HG03280 (cell line): Measurements from ENCODE around the gene ZRANB1.

Experiments
- ATAC-seq: cut with Tn5 transposase; IDR thresholded peaks from one replicate; pipeline ENCODE4 v1.9.1; 2021; ENCODE audit warnings: mild to moderate bottlenecking, moderate library complexity; ENCODE audit not compliant: unreplicated experiment

ZRANB1 gene

DNA sequence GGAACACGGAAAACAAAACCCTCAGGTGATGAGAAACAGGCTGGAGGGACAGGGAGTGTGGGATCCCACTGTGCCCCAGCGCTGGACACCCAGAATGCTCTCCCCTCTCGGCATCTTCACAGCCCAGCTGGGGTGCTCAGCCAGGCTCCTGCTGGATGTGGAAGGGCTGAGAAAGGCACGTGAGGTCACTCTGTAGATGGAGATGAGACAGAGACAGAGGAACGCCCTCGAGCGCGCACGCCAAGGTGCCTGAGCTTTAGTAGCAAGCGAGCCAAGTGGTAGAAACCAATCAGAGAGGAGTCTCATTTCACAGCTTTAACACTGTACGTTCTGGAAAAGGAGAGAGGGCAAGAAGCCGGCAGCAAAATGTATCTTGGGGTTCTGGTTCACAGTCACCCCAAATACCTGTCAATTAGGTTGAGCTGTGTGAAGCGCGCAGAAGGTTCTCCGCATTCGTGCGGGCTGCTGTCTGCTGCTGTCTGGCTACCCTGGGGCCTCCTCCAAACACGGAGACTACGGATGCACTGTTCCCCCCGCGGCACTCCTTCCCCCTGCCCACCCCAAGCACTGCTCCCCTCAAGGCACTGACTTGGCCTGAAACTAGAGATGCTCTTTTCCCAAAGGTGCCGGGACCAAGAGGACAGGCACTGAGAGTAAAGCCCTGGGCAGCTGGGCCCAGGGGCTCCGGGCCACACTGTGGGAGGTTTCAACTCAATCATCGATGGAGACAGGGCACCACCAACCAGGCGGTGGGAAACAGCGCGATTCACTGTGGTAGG, 91.4 kb downstream of the ZRANB1 start:
- no peak for ATAC-seq

DNA sequence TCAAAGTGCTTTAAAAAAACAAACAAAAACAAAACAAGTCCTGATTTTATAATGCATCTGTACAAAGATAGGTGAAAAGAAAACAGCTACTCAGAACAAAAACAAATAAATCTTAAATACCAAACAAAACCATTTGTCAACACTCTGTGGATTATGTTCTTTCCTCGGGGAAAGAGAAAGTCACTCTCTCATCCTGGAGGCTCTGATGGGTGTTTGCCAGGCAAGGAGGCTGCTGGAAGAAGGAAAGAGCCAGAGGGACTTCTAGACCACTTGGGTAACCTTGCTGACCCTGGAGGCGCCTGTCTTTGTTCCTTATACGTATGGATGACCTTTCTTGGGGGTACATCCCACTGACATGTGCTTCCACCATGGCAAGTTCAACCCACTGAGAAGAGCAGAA, 92.8 kb downstream of the ZRANB1 start:
- ATAC-seq = no peak

DNA sequence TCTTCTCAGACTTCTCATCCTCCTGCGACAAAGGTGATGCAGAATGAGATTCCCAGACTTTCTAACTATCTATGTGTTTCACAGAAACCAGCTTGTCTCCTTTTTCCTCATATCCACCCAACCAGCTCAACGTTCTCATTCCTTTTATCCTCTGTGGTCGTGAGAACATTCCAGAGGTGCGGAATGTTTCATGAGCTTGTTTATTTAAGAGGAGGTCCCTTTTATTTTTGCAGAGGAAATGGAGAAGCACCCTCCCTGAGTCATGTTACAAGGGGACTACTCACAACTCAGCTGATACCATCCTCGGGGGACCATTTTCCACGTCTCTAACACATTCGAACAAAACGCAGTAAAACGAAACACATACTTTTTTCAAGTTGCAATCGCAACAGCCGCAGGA, 93.2 kb downstream of the ZRANB1 start:
- no peak for ATAC-seq

DNA sequence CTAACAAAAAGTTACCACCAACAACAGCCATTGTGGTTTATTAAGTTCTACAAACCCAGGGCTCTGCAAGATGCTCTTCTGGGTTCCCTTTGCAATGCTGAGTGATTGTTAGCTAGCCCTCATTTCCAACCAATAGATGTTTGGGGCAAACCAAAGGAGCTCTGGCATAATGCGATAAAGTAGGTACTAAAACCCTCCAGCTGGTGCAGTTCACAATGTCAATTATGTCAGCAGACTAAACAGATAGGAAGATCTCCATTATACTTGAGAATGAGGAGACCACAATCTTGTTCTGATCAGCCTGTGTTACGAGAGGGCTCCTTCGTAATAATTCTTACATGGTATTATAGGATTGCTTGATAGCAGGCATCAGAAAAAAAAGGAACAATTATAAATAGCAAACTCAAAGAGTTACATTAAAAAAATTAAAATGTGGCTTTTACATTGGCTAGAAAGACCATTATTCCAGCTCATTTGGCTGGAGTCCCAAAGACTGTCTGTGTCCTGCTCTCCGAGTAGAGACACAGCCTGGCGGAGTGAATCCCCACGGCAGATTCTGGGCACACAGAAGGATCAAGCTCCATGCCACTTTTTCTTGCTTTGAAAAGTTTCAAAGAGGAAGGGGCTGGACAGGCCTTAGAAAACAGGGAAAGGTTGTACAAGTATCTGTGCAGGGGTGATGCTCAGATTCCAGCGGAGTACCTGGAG, 93.8 kb downstream of the ZRANB1 start:
- no peak for ATAC-seq

DNA sequence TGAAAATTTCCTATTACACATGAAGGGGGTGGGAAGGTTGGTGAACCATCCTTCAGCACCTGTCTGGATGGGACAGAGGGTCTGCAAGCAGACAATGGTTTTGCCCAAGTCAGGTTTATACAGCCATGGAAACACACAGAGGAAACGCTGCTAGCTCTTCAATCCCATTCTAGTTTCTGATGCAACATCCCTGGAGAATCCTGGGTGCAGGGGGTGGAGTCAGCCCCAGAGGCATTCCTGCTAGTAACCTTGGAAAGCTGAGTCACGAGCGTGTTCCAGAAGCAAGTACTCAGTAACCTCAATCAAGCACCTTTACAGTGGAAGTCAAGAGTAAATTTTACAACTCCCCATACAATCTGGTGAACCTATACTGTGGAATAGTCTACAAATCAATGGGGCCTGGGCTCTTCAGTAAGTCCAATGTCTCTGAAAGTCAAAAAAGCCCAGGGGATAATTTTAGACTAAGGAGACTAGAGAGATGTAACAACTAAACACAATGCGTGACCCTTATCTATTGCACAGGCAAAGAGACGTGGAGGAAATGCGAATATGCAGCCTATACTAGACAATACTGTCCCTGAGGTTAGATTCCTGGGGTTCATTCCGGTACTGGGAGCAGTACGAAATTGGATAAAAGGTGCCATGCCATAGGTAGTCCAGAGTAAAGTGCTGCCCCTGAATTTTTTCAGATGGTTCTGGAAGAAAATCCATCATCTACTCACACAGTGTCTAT, 95.4 kb downstream of the ZRANB1 start:
- no peak for ATAC-seq
